NCI-H748 (cell line): ENCODE results near the gene HSPA12A.

Experiments
- DNase-seq: peaks from one replicate; lab custom pipeline; 2025; ENCODE audit not compliant: unreplicated experiment; lab: John Stamatoyannopoulos, UW

The HSPA12A gene

DNA sequence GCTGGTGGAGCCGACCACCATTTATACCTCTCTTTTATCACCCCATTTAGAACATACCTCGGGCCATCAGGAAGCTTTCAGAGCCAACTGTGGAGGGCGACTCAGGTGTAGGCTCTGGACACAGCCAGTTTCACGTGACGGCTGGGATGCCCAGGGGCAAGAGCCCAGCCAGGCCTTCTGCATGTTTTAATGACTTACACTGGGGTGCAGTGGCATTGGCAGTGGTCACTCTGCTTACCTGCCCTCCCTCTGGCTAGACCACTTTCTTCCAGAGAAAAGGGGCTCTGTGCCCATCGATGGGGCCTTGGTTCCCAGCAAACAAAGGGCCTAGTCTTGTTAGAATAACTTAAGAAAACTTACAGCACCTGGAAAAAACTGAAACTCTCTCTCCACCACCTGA, 71.7 kb downstream of the HSPA12A start:
- DNase-seq: no peak

DNA sequence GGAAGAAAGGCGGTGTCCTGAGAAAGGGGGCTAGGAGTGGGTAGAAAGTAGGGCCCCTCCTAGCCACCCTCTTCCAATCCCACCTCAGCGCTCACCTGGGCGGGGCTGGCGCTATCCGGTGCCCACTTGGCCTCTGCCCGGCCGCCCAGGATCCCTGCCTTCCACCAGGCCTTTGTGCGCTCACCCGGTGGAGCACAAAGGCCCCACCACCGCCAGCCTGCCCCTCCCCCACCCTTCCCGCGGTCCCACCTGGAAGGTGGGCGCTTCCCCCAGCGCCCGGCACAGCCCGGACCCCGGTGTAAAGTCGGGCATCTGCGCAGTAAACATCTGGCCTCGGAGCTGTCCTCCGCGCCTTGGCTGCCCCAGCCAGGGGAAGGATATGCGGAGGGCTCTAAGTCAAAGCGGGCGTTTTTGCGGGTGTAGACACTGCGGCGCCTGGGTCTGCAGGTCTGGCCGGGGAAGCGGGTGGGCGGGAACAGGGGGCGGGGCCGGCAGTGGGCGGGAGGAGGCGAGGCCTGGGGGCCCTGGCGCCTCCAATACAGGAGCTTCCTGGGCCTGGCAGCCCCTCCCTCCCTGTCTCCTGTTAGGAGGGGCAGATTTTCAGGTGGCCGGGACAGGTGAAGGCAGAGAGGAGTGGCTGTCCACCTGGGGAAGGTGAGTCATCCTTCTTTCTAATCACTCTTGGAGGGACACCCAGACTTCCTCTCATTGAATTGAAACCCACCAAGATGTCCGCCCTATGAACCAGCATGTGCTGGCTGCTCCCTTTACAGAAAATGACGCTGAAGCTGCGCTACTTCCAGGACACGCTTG, 72.3 kb downstream of the HSPA12A start:
- no peak for DNase-seq

DNA sequence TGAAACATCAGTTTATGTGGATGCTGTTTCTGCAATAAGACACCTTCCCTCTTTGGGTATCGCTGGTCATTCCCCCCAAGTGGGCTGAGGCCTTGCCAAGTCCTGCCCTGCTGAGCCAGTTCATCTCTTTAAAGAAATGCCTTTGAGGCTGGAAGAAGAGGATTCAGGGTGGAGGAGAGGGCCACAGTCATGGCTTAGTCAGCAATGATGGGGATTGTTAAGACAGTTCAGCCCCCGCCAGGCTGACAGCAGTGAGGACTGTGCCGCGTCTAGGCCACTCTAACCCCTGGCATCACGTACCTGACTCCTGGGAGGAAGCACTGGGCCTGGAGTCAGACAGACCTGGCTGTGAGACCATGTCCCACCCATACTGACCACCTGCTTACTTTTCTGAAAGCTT, 73.3 kb downstream of the HSPA12A start:
- DNase-seq: no peak

DNA sequence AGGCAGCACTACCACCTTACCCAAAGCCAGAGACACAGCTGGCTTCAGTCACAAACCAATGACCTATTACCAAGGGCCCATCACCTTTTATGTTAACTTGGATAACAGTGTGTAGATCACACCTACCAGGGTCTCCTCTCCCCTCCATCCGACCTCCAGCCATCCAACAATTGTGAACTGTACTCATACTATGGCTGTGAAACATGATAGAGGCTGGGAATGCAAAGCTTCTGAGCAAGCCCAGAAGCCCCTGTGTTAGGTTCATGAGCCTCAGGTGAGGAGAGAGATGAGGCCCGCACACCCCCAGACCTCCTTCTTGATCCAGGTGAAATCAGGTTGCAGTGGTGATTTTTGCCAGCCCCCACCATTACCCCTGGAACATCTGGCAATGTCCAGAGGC, 73.9 kb downstream of the HSPA12A start:
- no peak for DNase-seq

DNA sequence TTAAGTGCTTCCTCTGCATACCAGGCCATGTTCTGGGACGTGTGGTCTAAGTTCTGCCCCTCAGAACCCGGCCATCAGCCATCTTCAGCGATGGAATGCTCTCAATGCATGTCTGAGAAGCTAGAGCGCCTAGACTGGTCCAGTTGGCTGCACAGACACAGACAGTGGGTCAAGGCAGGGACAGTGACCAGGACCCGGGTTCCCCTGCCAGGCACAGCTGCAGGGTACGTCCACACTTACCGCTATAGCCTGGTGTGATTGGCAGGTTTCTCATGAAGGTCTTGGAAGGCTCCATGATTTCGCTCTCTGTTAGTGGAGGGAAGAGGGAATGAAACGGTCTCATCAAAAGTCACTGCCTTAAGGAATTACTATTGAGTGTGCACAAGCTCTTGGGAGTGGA, 74.3 kb downstream of the HSPA12A start:
- DNase-seq: no peak

DNA sequence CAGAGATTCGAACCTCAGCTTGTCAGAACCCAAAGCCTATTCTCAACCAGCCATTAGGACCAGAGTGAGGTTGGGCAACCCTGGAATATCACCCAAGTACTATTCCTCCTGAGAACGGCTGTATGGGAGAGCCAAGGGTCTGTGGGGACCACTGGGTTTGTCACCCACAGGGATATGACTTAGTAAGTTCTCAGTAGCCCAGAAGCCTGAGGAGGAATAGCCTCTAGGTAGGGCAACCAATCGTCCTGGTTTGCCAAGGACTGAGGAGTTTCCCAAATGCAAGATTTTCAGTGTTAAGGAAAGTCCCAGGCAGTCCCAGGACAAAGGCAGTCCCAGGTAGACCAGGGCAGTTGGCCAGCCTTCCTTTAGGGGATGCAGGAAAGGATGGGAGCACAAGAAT, 74.9 kb downstream of the HSPA12A start:
- DNase-seq: no peak

DNA sequence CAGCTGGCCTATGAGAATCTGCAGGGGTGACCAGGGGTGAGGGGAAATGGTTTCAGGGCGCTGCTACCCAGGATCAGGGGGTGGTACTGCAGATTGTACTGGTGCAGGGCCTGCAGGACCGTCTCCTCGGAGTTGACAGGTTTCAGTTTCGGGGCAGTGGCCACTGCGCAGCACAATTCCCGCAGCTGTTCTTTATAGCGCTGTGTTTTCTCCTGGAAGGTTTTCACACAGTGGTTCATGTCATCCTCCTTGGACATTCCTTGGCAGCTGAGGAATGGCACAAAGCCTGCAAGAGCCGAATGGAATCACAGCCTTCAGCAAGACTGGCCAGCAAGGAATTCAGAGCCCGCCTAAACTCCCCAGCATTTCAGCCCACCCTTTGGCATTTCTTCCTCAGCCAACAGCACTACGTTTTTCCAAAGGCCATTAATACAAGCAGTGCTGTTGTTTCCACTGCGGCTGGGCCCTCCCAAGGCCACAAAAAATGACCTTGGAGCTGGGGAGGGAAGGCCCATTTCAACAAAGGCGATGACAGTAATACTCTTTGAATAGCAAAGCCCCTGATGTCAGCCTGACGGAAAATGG, 76.7 kb downstream of the HSPA12A start:
- no peak for DNase-seq

DNA sequence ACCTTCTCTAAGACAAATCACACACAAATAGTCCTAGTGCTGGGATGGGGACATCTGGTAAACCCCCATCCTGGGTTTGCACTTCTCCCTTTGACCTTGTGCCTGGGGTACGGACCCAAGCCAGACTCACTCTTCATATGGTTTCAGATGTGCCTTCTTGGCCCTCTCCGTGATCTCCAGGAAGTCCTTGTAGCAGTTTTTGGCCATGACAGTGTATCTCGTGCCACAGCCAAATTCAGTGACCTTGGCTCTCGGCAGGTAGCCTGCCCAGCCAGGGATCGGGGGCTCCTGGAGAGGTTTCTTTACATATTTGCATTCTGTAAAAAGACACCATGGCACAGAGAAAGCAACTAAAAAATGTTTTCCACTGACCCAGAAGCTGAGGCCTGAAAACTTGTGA, 77.7 kb downstream of the HSPA12A start:
- no peak for DNase-seq

DNA sequence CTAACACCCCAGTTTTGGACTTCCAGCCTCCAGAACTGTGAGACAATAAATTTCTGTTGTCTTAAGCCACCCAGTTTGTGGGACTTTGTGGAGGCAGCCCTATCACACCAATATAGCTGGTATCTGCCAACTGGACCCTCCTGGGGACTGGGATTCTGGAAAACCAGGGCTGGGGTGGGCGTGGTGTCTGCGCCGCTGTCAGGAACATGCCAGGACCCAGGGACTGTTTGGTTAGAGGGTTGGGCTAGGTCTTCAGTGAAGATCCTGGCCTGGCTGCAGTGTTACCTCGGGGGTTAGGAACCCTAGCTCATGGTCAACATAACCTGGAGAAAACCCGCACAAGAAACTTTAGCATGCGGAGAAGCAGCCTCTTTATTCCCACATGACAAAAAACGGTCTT, 79.0 kb downstream of the HSPA12A start:
- no peak for DNase-seq

DNA sequence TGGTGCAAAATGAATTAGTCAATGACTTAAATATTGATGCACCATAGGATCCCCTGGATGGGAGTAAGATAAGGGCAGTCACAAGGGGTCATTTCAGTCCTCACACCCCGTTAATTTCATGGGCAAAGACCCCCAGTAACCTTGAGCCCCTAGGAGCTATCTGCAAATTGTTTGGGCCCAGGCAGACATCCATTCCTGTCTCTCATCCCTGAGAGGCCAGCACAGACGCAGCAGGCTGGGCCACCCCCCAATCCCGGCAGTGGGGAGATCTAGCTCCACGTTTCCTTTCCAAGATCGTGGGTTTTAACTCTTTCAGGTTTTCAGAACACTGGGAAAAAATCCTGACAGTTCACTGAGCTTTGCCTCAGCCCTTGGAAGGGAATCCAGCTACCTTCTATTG, 81.5 kb downstream of the HSPA12A start:
- DNase-seq: no peak

DNA sequence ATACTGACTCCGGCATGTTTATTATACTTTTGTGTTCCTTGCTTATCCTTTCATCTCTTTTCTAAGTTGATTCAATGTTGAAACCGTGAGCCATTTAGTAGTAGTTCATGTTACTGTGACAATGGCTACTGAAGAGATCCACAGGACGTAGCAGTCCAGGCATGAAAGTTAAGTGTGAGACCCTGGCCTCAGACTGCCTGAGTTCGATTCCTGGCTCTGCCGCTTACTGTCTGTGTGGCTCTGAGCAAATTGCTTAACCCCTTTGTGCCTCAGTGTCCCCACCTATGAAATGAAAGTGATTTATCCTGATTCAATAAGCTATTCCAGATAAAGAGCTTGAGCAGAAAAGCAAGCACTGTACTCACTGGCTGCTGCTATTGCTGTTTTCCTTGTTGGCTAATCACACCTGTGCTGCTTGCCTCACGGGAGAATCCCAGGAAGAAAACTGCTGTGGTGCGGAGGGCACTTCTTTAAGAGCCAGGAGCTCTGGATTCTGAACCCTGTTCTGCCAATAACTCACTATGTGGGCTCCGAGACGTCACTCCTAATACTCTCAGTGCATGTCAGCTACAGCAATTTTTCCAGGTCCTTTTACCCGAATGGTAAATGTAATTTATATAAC, 83.2 kb downstream of the HSPA12A start:
- DNase-seq: no peak

DNA sequence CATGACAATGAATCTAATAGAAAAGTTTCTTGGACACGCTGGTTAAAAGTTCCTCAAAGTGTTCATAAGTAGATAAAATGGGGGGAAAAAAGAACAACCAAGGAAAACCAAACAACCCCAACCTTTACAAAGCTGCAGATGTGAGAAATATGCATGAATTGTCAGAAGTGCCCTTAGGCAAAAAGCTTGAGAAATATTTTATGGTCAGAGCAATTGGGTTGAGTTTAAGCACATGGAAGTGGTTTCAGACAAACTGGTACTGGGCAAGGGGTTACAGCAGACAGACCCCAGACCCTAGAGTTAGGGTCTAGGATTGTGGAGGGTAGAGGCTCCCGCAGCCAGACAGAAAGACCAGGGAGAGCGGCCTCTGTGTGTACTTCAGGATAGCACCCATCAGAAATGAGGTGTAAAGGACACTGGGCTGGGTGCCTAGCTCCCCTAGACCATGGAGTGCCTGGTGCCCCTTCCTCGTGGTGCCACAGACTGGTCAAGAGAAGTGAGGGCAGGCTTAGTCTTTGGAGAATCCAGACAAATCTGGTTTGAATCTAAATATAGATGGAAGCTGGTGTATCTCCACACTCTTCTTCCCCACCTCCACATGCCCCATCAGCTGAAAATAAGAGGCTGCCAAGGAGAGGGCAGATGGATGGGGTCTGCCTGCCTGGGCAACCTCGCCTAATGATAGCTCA, 84.4 kb downstream of the HSPA12A start:
- DNase-seq: no peak

DNA sequence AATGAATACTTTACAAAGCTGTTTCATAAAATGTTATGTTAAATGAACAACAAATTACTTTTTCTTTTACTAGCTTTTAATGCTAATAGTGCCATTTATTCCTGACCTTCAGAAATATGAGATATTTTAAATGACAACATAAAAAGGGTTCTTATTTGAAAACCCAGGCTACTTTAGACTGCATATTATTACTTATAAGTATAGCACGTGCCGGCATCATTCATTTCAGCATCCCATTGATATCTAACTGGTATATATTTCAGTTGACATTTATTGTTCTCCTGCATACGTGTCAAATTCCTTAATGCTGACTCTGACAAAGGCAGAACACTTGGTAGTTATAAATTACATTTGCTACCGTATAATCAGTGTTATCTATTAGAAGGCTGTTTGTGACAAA, 86.3 kb downstream of the HSPA12A start:
- no peak for DNase-seq

DNA sequence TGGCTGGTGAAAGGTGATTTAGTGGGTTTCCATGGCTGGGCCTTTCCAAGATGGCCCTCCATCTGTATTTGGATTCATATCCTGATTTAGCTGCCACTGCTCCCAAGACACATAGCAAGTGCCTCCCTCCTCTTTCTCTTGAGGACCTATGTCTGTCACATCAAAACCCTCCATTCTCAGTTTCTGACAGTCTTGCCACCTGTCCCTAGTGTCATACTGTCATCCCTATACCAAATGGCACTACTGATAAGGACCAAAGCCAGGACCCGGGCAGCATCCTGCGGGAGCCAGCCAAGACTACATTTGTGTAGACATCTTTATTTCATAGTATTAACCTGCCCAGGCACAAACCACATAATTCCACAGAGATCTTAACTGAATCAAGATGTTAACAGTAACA, 86.8 kb downstream of the HSPA12A start:
- no peak for DNase-seq

DNA sequence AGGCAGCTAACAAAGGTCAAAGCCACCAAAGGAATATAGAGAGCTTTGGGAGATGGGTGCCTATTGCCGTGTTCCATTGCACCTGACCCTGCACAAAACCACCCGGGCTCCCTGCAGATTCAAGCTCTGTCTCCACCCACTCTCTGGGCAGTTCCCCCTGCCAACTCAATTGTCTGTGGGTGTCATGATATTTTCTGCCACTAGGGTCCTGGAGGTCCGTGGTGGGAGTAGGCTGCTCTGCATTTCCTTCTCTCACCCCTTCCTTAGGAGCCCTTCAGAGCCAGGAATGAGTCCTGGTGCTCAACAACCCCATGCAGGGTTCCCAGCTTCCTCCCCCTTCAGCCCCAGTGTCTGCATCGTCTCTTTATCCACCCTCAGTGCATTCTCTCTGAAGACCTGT, 87.5 kb downstream of the HSPA12A start:
- no peak for DNase-seq

DNA sequence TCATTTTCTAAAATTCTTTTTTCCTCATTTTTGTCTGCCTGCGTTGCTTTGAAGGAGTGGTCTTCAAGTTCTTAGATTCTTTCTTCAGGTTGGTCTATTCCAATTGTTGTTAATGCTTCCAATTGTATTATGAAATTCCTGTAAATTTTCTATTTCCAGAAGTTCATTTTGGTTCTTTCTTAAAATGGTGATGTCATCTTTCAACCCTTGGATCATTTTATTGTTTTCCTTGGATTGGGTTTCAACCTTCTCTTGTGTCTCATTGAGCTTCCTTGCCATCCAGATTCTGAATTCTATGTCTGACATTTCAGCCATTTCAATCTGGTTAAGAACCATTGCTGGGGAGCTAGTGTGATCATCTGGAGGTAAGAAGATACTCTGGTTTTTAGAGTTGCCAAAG, 88.5 kb downstream of the HSPA12A start:
- no peak for DNase-seq

DNA sequence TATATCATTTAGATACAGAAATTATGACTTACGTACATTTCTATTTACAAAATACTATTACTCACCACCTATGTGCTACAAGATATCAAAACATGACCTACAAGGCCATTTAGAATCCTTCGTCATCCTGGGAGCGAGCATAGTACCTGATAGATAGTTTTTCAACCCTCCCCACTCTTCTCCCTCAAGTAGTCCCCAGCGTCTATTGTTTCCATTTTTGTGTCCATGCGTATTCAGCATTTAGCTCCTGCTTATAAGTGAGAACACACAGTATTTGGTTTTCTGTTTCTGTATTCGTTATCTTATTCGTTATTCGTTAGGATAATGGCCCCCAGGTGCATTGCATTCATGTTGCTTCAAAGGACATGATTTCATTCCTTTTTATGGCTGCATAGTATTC, 93.5 kb downstream of the HSPA12A start:
- DNase-seq: no peak

DNA sequence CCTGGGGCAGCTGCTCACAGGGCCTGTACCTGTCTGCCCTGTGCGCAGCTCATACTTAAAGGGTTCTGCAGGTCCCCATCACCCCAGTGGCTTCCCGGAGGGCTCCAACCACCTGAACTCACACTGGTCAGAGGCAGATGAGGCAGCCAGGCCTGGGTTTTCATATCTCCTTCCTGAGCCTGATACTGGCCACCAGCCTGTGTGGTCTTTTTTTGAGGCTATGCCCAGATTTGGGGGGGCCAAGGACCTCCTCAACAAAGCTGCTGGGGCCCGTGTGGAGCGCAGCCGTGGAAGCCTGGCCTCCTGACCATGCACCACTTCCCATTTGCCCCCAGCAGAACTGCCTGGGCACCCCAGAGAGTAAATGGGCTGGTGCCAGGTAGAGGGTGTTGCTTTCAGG, 95.9 kb downstream of the HSPA12A start:
- no peak for DNase-seq

DNA sequence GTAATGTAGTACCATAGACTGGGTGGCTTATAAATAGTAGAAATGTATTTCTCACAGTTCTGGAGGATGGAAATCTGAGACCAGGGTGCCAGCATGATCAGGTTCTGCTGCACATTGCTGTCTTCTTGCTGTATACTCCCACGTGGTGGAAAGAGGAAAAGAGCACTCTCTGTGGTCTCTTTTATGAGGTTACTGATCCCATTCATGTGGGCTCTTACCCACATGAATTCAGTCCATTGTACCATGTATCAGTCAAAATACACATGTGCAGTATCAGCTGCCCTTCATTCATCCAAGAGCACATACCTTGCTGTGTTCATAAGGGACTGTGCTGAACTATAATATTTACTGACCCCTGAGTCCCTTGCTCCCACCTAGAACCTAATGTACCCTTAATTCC, 104.5 kb downstream of the HSPA12A start:
- DNase-seq: no peak

DNA sequence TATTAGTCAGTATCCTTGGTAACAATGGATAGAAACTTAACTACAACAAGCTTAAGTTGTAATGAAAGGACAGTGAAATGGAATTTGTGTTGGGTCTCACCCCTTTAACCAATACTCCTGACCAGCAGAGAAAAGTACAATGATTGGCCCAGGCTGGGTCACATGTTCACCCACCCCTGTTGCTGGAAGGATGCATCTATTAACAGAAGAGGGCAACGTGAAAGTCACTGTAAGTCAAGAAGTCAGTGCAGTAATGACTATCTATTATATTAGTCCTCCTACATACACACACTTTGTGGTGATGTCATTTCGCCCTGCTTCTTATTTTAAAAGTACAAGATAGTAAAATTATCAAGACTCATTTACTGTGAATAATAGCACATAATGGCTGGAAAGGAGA, 105.4 kb downstream of the HSPA12A start:
- DNase-seq: no peak

DNA sequence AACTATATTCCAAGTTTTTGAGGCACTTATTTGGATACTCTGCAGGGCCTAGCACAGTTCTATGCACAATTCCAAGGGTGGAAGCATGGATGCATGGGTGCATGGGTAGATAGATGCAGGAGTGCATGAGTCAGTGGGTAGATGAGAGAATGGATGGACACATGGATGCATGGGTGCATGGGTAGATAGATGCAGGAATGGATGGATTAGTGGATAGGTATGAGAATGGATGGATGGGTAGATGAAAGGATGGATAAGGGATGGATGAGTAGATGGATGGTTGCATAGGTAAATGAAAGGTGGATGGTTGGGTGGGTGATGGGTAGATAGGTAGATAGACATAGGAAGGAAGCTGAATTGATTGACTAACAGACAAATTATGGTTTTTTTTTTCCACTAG, 106.0 kb downstream of the HSPA12A start:
- no peak for DNase-seq
